K562 (cell line): ENCODE results near the gene S100A8.
"Not testable (repeated sequence)": the region's sequence is repeated elsewhere in the genome, so short reads cannot be mapped to it uniquely, and the experiment has no call there.

Source experiments
- CCAR2 ChIP-seq: fragments of 200-400 bp; formaldehyde crosslinking; IDR thresholded peaks from 2 replicates; pipeline ENCODE4 v1.6.1; 2017; ENCODE audit warnings: mild to moderate bottlenecking, low read depth, low read length
- CREBBP ChIP-seq: IDR thresholded peaks from one replicate; pipeline ENCODE4 v1.6.1; 2012; ENCODE audit warnings: low read depth, mild to moderate bottlenecking, control low read depth, inconsistent platforms, low read length
- CTCF ChIP-seq, 3 experiments: IDR thresholded peaks in 2 of 3; conservative IDR thresholded peaks in 1 of 3; 2 replicates each; pipeline ENCODE4 v1.5.1; 2011 to 2012; ENCODE audit warnings: low read length in 3 of 3, mild to moderate bottlenecking in 3 of 3, control low read depth in 2 of 3, improper control_type of control experiment in 1 of 3, inconsistent platforms in 1 of 3, low read depth in 1 of 3, mixed read lengths in 1 of 3, moderate library complexity in 1 of 3; ENCODE audit not compliant: insufficient read depth in 2 of 3
- NFYB ChIP-seq: IDR thresholded peaks from 2 replicates; pipeline ENCODE4 v1.6.1; 2011; ENCODE audit warnings: mild to moderate bottlenecking, moderate library complexity; ENCODE audit not compliant: insufficient read length; ENCODE audit errors: extremely low read depth
- RBM34 ChIP-seq: fragments of 200-400 bp; formaldehyde crosslinking; IDR thresholded peaks from 2 replicates; pipeline ENCODE4 v1.6.1; 2018; ENCODE audit warnings: low read length, borderline replicate concordance; ENCODE audit not compliant: insufficient read depth
- SOX6 ChIP-seq: fragments of 450-650 bp; IDR thresholded peaks from 2 replicates; pipeline ENCODE4 v1.6.1; 2014; ENCODE audit warnings: mild to moderate bottlenecking
- TF ChIP-seq, protein P1 (sequence below): sonication (generic); formaldehyde crosslinking; IDR thresholded peaks from 2 replicates; pipeline ENCODE4 v1.9.0; 2022; ENCODE audit warnings: mild to moderate bottlenecking, missing genetic modification reagents

DNA sequence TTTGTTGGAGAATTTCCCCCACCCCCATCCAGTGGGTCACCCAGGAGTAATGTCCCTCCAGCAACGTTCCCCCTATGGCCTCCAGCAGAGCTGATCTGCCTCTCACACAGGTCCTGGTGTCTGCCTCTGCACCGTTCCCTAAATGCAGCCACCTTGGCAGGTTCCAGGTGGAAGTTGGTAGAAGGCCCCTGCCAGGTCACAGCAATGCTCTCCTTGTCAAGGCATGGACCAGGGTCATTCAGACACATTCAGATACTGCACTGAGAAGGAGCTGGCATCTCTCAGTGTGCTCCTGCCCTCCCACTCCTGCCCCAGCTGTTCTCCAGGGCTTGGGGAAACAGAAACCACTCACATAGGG, 28.5 kb upstream of the S100A8 start:
- not testable (repeated sequence) for TF ChIP-seq SOX6; CCAR2; NFYB; CTCF (IDR thresholded peaks at IDR 0.05 in 2 of 3, conservative IDR thresholded peaks at IDR 0.05 in 1 of 3; ENCODE audit: insufficient read depth in 2 of 3, low read depth in 1 of 3, low read length in 3 of 3); RBM34; CREBBP
- TF ChIP-seq, protein P1, sequence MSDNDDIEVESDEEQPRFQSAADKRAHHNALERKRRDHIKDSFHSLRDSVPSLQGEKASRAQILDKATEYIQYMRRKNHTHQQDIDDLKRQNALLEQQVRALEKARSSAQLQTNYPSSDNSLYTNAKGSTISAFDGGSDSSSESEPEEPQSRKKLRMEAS (CRISPR knock-in tag) = not testable (repeated sequence)
